Right renal pelvis (tissue), 4 donors: Measurements from ENCODE around the gene FLT3LG. TPM values are rescaled to one million over a fixed set of nuclear protein-coding genes. Genes with fewer than 3 reads are reported as not detected.
"Not testable (repeated sequence)": the region's sequence is repeated elsewhere in the genome, so short reads cannot be mapped to it uniquely, and the experiment has no call there.

Source experiments
- DNase-seq, 4 donors: peaks; one replicate each; pipeline ENCODE4 v3.0.0-alpha.2; 2013; ENCODE audit warnings: low read depth in 4 of 4, low spot score in 3 of 4, missing footprints in 1 of 4
- polyA plus RNA-seq, 4 donors: library from polyadenylated mRNA; unstranded; fragments of 120-200 nt; gene quantifications; one replicate each; pipeline ENCODE4 v1.2.1, GENCODE V29; 2013; ENCODE audit not compliant: insufficient read length in 4 of 4

Gene FLT3LG
- polyA plus RNA-seq, 4 donors = 2.6 to 4.5 (median 3.6) TPM

GRCh38 chr19:49440439-49441209 is 33.4 kb upstream of the FLT3LG start:
- no peak for DNase-seq

GRCh38 chr19:49441210-49441959 is 32.6 kb upstream of the FLT3LG start, which contains the start of gene SLC17A7:
Gene SLC17A7, minus strand, starts transcription at chr19:49441527. Its CDS starts 148 bp downstream, at chr19:49441379.
- no peak for DNase-seq

- DNase-seq = no peak
Measured at GRCh38 chr19:49441960-49442350, 32.1 kb upstream of the FLT3LG start.

GRCh38 chr19:49442354-49442753 is 31.7 kb upstream of the FLT3LG start:
- DNase-seq = no peak

- peak in 3 of 4 donors; percentile 65 to 75 (median 67) for DNase-seq
Measured at GRCh38 chr19:49442771-49443365, 31.1 kb upstream of the FLT3LG start.

- peak; percentile 92 to 97 (median 92) for DNase-seq
Measured at GRCh38 chr19:49443366-49444099, 30.5 kb upstream of the FLT3LG start.

- DNase-seq = not testable (repeated sequence)
Measured at GRCh38 chr19:49444100-49444700, 29.8 kb upstream of the FLT3LG start.

- DNase-seq = no peak
Measured at GRCh38 chr19:49445997-49446396, 28.0 kb upstream of the FLT3LG start.

- DNase-seq = no peak
Measured at GRCh38 chr19:49447485-49448431, 26.3 kb upstream of the FLT3LG start.

GRCh38 chr19:49448432-49448786 is 25.6 kb upstream of the FLT3LG start:
- no peak for DNase-seq

GRCh38 chr19:49450405-49450804 is 23.6 kb upstream of the FLT3LG start:
- DNase-seq = no peak

- peak; percentile 95 to 100 (median 98) for DNase-seq
Measured at GRCh38 chr19:49451430-49452181, 22.4 kb upstream of the FLT3LG start, which contains the start of gene PIH1D1. Gene PIH1D1, minus strand, starts transcription at chr19:49451814. Its CDS starts 240 bp downstream, at chr19:49451574.

GRCh38 chr19:49453013-49453756 is 20.8 kb upstream of the FLT3LG start, which contains the start of gene ALDH16A1:
Gene ALDH16A1, plus strand, starts transcription at chr19:49453225. Its CDS starts 107 bp downstream, at chr19:49453332.
- DNase-seq = peak; percentile 95 to 97 (median 96)

GRCh38 chr19:49453757-49454240 is 20.2 kb upstream of the FLT3LG start:
- no peak for DNase-seq

GRCh38 chr19:49455773-49456172 is 18.2 kb upstream of the FLT3LG start:
- no peak for DNase-seq

GRCh38 chr19:49456326-49456725 is 17.7 kb upstream of the FLT3LG start:
- no peak for DNase-seq

GRCh38 chr19:49458567-49458903 is 15.5 kb upstream of the FLT3LG start:
- no peak for DNase-seq
